NCI-H2196 treated with DMSO at 0.1 percent for 48 hours (cell line): ENCODE measurements around the gene CLDN1.

Source experiments
- DNase-seq: peaks from one replicate; lab custom pipeline; 2025; ENCODE audit not compliant: unreplicated experiment; lab: John Stamatoyannopoulos, UW

The CLDN1 gene

GRCh38 chr3:190333961-190334360, 11.7 kb upstream of the CLDN1 start:
- DNase-seq, result no peak

GRCh38 chr3:190330936-190331734, 8.9 kb upstream of the CLDN1 start:
- DNase-seq, result no peak

- no peak for DNase-seq
These were observed 4.7 kb upstream of the CLDN1 start for GRCh38 chr3:190326930-190327329.

GRCh38 chr3:190326361-190326760, 4.1 kb upstream of the CLDN1 start:
- no peak for DNase-seq

- DNase-seq, result no peak
These were observed 3.7 kb upstream of the CLDN1 start for GRCh38 chr3:190325923-190326322.

GRCh38 chr3:190323246-190323626, 990 bp upstream of the CLDN1 start:
- DNase-seq, result no peak

GRCh38 chr3:190322604-190323245, 479 bp upstream of the CLDN1 start:
- DNase-seq, result no peak

- no peak for DNase-seq
These were observed 1.5 kb downstream of the CLDN1 start for GRCh38 chr3:190320594-190321362.

GRCh38 chr3:190319660-190320059, 2.6 kb downstream of the CLDN1 start:
- no peak for DNase-seq

GRCh38 chr3:190318666-190319065, 3.6 kb downstream of the CLDN1 start:
- no peak for DNase-seq

GRCh38 chr3:190314741-190315140, 7.5 kb downstream of the CLDN1 start:
- no peak for DNase-seq

- no peak for DNase-seq
These were observed 12.8 kb downstream of the CLDN1 start for GRCh38 chr3:190309414-190309813.

- no peak for DNase-seq
These were observed 14.1 kb downstream of the CLDN1 start for GRCh38 chr3:190308154-190308553.

GRCh38 chr3:190307164-190307545, 15.1 kb downstream of the CLDN1 start:
- no peak for DNase-seq

GRCh38 chr3:190306513-190307163, 15.6 kb downstream of the CLDN1 start:
- no peak for DNase-seq

GRCh38 chr3:190306026-190306425, 16.2 kb downstream of the CLDN1 start:
- no peak for DNase-seq

GRCh38 chr3:190305406-190305805, 16.8 kb downstream of the CLDN1 start:
- DNase-seq, result no peak

GRCh38 chr3:190303884-190304283, 18.4 kb downstream of the CLDN1 start:
- no peak for DNase-seq

GRCh38 chr3:190302212-190302867, 19.9 kb downstream of the CLDN1 start:
- no peak for DNase-seq

- no peak for DNase-seq
These were observed 20.7 kb downstream of the CLDN1 start for GRCh38 chr3:190301591-190301990.

- no peak for DNase-seq
These were observed 22.3 kb downstream of the CLDN1 start for GRCh38 chr3:190299969-190300368.
